ENCODE data around the gene LGALS12.
A peak's percentile ranks its signal among the peaks of the same experiment; 100 is the strongest.

The LGALS12 gene

GRCh38 chr11:63505857-63506528, at the start of gene LGALS12:
Gene LGALS12 (plus strand): TSS chr11:63506084. CDS start chr11:63506459, 375 bp downstream.
- DNase-seq: peak; percentile 44 to 58 (median 50)

GRCh38 chr11:63459586-63459985, 46.3 kb upstream of the LGALS12 start:
- no peak for DNase-seq

- DNase-seq: peak; percentile 51 to 69 (median 64)
Measured at GRCh38 chr11:63462137-63462536, 43.7 kb upstream of the LGALS12 start.

- DNase-seq: no peak
Measured at GRCh38 chr11:63470311-63470710, 35.6 kb upstream of the LGALS12 start.

- no peak for DNase-seq
Measured at GRCh38 chr11:63472372-63472771, 33.5 kb upstream of the LGALS12 start.

- DNase-seq: no peak
Measured at GRCh38 chr11:63476618-63477017, 29.3 kb upstream of the LGALS12 start.

- DNase-seq: peak; percentile 78 to 86 (median 83)
Measured at GRCh38 chr11:63478896-63479295, 27.0 kb upstream of the LGALS12 start.

GRCh38 chr11:63480039-63480438, 25.8 kb upstream of the LGALS12 start:
- DNase-seq: no peak

- DNase-seq: no peak
Measured at GRCh38 chr11:63485777-63486176, 20.1 kb upstream of the LGALS12 start.

- DNase-seq: no peak
Measured at GRCh38 chr11:63488789-63489188, 17.1 kb upstream of the LGALS12 start.

- no peak for DNase-seq
Measured at GRCh38 chr11:63489879-63490278, 16.0 kb upstream of the LGALS12 start.

- DNase-seq: peak; percentile 29 to 68 (median 49)
Measured at GRCh38 chr11:63490551-63491239, 15.2 kb upstream of the LGALS12 start, which contains the start of gene PLAAT5. Gene PLAAT5 (minus strand): TSS chr11:63491167. CDS start chr11:63491034, 133 bp downstream.

GRCh38 chr11:63491240-63491587, 14.7 kb upstream of the LGALS12 start:
- no peak for DNase-seq

GRCh38 chr11:63491636-63492372, 14.1 kb upstream of the LGALS12 start:
- DNase-seq: no peak

GRCh38 chr11:63492441-63492840, 13.4 kb upstream of the LGALS12 start:
- no peak for DNase-seq

GRCh38 chr11:63493127-63493526, 12.8 kb upstream of the LGALS12 start:
- no peak for DNase-seq

- DNase-seq: no peak
Measured at GRCh38 chr11:63494975-63495374, 10.9 kb upstream of the LGALS12 start.

GRCh38 chr11:63499874-63500273, 6.0 kb upstream of the LGALS12 start:
- DNase-seq: no peak

- no peak for DNase-seq
Measured at GRCh38 chr11:63501236-63501635, 4.6 kb upstream of the LGALS12 start.

- DNase-seq: no peak
Measured at GRCh38 chr11:63502252-63502820, 3.5 kb upstream of the LGALS12 start.

- peak; percentile 80 to 84 (median 84) for DNase-seq
Measured at GRCh38 chr11:63503492-63503891, 2.4 kb upstream of the LGALS12 start.

GRCh38 chr11:63504054-63504453, 1.8 kb upstream of the LGALS12 start:
- DNase-seq: no peak

- peak; percentile 23 to 35 (median 24) for DNase-seq
Measured at GRCh38 chr11:63504933-63505586, 824 bp upstream of the LGALS12 start.
